Suprapubic skin (tissue), 4 donors: ENCODE measurements around the gene KIAA0319L. TPM values are rescaled to one million over a fixed set of nuclear protein-coding genes. Genes with fewer than 3 reads are reported as not detected.

Source experiments
- DNase-seq, 2 donors: peaks; one replicate each; pipeline ENCODE4 v3.0.0-alpha.2; 2019; ENCODE audit warnings: low spot score in 2 of 2
- H3K27ac ChIP-seq: fragments of 200-600 bp; sonication (generic); one replicate; pipeline ENCODE4 v1.5.1; 2019
- H3K27me3 ChIP-seq: fragments of 200-600 bp; sonication (generic); one replicate; pipeline ENCODE4 v1.5.1; 2019
- H3K36me3 ChIP-seq: fragments of 200-600 bp; sonication (generic); one replicate; pipeline ENCODE4 v1.5.1; 2019
- H3K4me1 ChIP-seq: fragments of 200-600 bp; sonication (generic); one replicate; pipeline ENCODE4 v1.5.1; 2019
- H3K4me3 ChIP-seq: fragments of 200-600 bp; sonication (generic); one replicate; pipeline ENCODE4 v1.5.1; 2019; ENCODE audit warnings: mild to moderate bottlenecking
- H3K9me3 ChIP-seq: fragments of 200-600 bp; sonication (generic); one replicate; pipeline ENCODE4 v1.5.1; 2019
- EP300 ChIP-seq: sonication (generic); formaldehyde crosslinking; IDR thresholded peaks from one replicate; pipeline ENCODE4 v1.6.1; 2017; ENCODE audit warnings: antibody characterized with exemption
- POLR2A ChIP-seq, 2 donors: fragments of 450-650 bp; IDR thresholded peaks; one replicate each; pipeline ENCODE4 v1.6.1; 2017; ENCODE audit warnings: antibody characterized with exemption in 2 of 2, mild to moderate bottlenecking in 2 of 2, moderate library complexity in 2 of 2
- POLR2AphosphoS5 ChIP-seq, 3 donors: sonication (generic); formaldehyde crosslinking; IDR thresholded peaks; one replicate each; pipeline ENCODE4 v1.6.1; 2017; ENCODE audit warnings: antibody characterized with exemption in 3 of 3
- WGBS: methylation state at CpG from one replicate; pipeline ENCODE4 v1.1.5; 2018; 5-methylcytosine and 5-hydroxymethylcytosine counted together
- total RNA-seq, 4 donors: library from RNA; depleted of rRNA; stranded (reverse); fragments of >200 nt; gene quantifications; one replicate each; pipeline ENCODE4 v1.1.0, GENCODE V29; 2016
- TF ChIP-seq, protein P1 (sequence below), 2 donors: fragments of 200-600 bp in 1 of 2; fragments of 450-650 bp in 1 of 2; sonication (generic) in 1 of 2; IDR thresholded peaks; one replicate each; pipeline ENCODE4 v1.5.1; 2016 to 2019; ENCODE audit warnings: antibody characterized with exemption in 2 of 2, mild to moderate bottlenecking in 1 of 2, moderate library complexity in 1 of 2

KIAA0319L gene
- total RNA-seq, 4 donors from 2014 or later = 52.1 to 124 (median 83.5) TPM

DNA sequence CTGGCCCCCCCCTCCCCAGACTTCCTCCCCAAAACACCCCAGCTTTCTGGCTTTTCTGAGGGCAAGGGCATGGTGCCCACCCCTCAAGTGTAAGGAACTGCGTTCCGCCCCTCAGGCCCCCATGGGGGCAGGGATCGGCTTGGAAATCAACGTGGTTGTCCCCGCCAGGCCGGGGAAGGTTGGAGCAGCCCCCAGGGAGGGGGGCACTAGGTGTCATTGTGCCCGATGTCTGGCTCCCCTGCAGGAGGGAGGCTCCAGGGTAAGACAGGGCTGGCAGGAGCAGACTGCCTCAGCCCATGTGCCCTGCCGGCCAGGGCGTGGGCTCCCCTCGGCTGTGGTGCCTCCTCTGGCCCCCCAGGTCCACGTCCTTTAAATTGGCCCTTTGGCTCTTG is 8.5 kb upstream of the KIAA0319L start:
- no peak overlapping the region for H3K27ac ChIP-seq
- TF ChIP-seq POLR2A (IDR thresholded peaks at IDR 0.05) (no peak), EP300 (no peak), POLR2AphosphoS5 (IDR thresholded peaks at IDR 0.05) (no peak)
- TF ChIP-seq, protein P1, sequence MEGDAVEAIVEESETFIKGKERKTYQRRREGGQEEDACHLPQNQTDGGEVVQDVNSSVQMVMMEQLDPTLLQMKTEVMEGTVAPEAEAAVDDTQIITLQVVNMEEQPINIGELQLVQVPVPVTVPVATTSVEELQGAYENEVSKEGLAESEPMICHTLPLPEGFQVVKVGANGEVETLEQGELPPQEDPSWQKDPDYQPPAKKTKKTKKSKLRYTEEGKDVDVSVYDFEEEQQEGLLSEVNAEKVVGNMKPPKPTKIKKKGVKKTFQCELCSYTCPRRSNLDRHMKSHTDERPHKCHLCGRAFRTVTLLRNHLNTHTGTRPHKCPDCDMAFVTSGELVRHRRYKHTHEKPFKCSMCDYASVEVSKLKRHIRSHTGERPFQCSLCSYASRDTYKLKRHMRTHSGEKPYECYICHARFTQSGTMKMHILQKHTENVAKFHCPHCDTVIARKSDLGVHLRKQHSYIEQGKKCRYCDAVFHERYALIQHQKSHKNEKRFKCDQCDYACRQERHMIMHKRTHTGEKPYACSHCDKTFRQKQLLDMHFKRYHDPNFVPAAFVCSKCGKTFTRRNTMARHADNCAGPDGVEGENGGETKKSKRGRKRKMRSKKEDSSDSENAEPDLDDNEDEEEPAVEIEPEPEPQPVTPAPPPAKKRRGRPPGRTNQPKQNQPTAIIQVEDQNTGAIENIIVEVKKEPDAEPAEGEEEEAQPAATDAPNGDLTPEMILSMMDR (IDR thresholded peaks at IDR 0.05) = no peak
- DNase-seq = peak; percentile 26 to 60
- H3K36me3 ChIP-seq = peaks cover 28% of the 10 kb centered on the region
- no peaks in the 10 kb centered on the region for H3K9me3 ChIP-seq
- H3K27me3 ChIP-seq = no peaks in the 10 kb centered on the region
- H3K4me1 ChIP-seq = peaks cover 22% of the 10 kb centered on the region
- WGBS = 84% methylated on average over 6 of the region's 11 CpGs
- H3K4me3 ChIP-seq = no peak overlapping the region

- Histone ChIP-seq H3K9me3 (no peaks in the 10 kb centered on the region), H3K4me1 (peaks cover 28% of the 10 kb centered on the region), H3K4me3 (no peak overlapping the region), H3K27me3 (no peaks in the 10 kb centered on the region), H3K36me3 (peaks cover 28% of the 10 kb centered on the region), H3K27ac (no peak overlapping the region)
- WGBS = 83% methylated on average over 17 of the region's 28 CpGs
- TF ChIP-seq, protein P1 (IDR thresholded peaks at IDR 0.05) = no peak
- TF ChIP-seq POLR2AphosphoS5 (IDR thresholded peaks at IDR 0.05) = no peak
- no peak for TF ChIP-seq POLR2A (IDR thresholded peaks at IDR 0.05)
- no peak for TF ChIP-seq EP300
- peak in 1 of 2 donors; percentile 72 for DNase-seq
Observed at GRCh38 chr1:35564884-35565741, 7.9 kb upstream of the KIAA0319L start.

GRCh38 chr1:35564037-35564883 is 7.1 kb upstream of the KIAA0319L start:
- Histone ChIP-seq H3K9me3 (no peaks in the 10 kb centered on the region), H3K27me3 (no peaks in the 10 kb centered on the region), H3K4me1 (peaks cover 34% of the 10 kb centered on the region), H3K27ac (no peak overlapping the region), H3K36me3 (peaks cover 28% of the 10 kb centered on the region), H3K4me3 (no peak overlapping the region)
- peak; percentile 87 to 89 for DNase-seq
- WGBS = 57% methylated on average over 9 of the region's 9 CpGs
- no peak for TF ChIP-seq EP300
- TF ChIP-seq POLR2A (IDR thresholded peaks at IDR 0.05) = no peak
- no peak for TF ChIP-seq POLR2AphosphoS5 (IDR thresholded peaks at IDR 0.05)
- TF ChIP-seq, protein P1 (IDR thresholded peaks at IDR 0.05) = peak; percentile 65 to 73

DNA sequence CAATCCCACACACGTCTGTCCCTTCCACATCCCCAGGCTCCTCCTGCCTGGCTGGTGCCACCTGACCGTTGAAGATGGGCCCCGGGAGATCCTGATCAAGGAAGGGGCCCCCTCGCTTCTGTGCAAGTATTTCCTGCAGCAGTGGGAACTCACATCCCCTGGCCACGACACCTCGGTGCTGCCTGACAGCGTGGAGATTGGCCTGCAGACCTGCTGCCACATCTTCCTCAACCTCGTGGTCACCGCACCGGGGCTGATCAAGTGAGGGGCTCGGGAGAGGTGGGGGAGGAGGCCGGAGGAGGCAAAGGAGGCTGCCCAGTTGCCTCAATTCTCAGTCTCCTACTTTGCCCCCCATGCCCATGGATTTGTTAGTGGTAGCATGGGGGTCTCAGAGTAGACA is 6.0 kb upstream of the KIAA0319L start:
- Histone ChIP-seq H3K9me3 (no peaks in the 10 kb centered on the region), H3K4me3 (no peak overlapping the region), H3K27ac (no peak overlapping the region), H3K36me3 (peaks cover 28% of the 10 kb centered on the region), H3K27me3 (no peaks in the 10 kb centered on the region), H3K4me1 (peaks cover 41% of the 10 kb centered on the region)
- TF ChIP-seq POLR2AphosphoS5 (IDR thresholded peaks at IDR 0.05) (no peak), EP300 (no peak), POLR2A (IDR thresholded peaks at IDR 0.05) (no peak)
- TF ChIP-seq, protein P1 (IDR thresholded peaks at IDR 0.05) = no peak
- peak; percentile 46 to 72 for DNase-seq
- WGBS = 57% methylated on average over 9 of the region's 12 CpGs
